BLaER1 (cell line): Measurements from ENCODE around the gene RASSF8.

Source experiments
- H3K27ac ChIP-seq: shearing (Covaris generic); formaldehyde crosslinking; 2 replicates; pipeline ENCODE4 v1.8.1; 2022
- H3K27me3 ChIP-seq: shearing (Covaris generic); formaldehyde crosslinking; 2 replicates; pipeline ENCODE4 v1.8.1; 2022
- H3K36me3 ChIP-seq: shearing (Covaris generic); formaldehyde crosslinking; 2 replicates; pipeline ENCODE4 v1.8.1; 2022
- H3K4me1 ChIP-seq: shearing (Covaris generic); formaldehyde crosslinking; 2 replicates; pipeline ENCODE4 v1.8.1; 2022
- H3K4me2 ChIP-seq: shearing (Covaris generic); formaldehyde crosslinking; 2 replicates; pipeline ENCODE4 v1.8.1; 2022
- H3K4me3 ChIP-seq: shearing (Covaris generic); formaldehyde crosslinking; 2 replicates; pipeline ENCODE4 v1.8.1; 2022
- H3K9ac ChIP-seq: shearing (Covaris generic); formaldehyde crosslinking; 2 replicates; pipeline ENCODE4 v1.8.1; 2022
- H3K9me3 ChIP-seq: shearing (Covaris generic); formaldehyde crosslinking; 2 replicates; pipeline ENCODE4 v1.8.1; 2022
- H4K20me1 ChIP-seq: shearing (Covaris generic); formaldehyde crosslinking; 2 replicates; pipeline ENCODE4 v1.8.1; 2022
- Cebpa-rat ChIP-seq: shearing (Covaris generic); IDR thresholded peaks from 2 replicates; pipeline ENCODE4 v1.8.1; 2022

The RASSF8 gene

DNA sequence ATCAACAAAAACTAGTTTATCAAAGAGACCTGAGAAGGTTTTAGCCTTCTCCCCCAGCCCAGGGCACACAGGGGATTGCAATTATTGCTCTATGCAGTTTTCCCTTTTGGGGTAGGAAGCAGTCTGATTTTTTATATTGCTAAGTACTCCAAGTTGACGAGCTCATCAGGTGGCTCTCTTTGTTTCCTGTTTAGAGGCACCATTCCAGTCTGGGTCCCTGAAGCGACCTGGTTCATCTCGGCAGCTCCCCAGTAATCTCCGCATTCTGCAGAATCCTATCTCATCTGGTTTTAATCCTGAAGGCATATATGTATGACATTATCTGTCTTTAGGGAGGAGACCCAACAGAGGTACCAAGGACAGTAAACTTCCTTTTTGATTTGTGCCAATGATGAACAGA is 110.0 kb downstream of the RASSF8 start:
- H3K27me3 ChIP-seq = no peaks in the 10 kb centered on the region
- no peak for TF ChIP-seq Cebpa-rat

DNA sequence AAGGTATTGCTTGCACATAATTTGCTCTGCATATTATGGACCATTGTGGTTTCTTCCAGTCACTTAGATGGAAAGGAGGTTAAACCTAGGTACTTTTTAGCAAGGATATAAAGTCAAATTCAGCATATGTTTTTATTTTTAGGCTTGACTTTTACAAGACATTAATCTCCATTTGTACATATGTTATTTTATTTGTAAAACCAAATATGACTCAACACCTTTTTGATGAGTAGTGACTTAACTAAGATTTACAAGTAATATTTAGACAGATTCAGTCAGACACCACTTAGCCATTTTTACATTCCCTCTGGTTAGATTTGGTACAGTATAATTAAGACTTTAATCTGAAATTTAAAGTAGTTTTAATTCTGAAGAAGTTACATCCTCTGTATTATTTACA is 111.3 kb downstream of the RASSF8 start:
- no peak overlapping the region for H3K9ac ChIP-seq
- H3K4me1 ChIP-seq = no peaks in the 10 kb centered on the region
- no peaks in the 10 kb centered on the region for H3K27me3 ChIP-seq
- no peak overlapping the region for H3K27ac ChIP-seq
- TF ChIP-seq Cebpa-rat = no peak
- no peak overlapping the region for H3K4me2 ChIP-seq
- H4K20me1 ChIP-seq = no peaks in the 10 kb centered on the region
- no peaks in the 10 kb centered on the region for H3K36me3 ChIP-seq
- H3K4me3 ChIP-seq = no peak overlapping the region
- no peaks in the 10 kb centered on the region for H3K9me3 ChIP-seq

More for the DNA sequence above, 110.0 kb downstream of the RASSF8 start:
- Histone ChIP-seq H3K4me3 (no peak overlapping the region), H3K4me2 (no peak overlapping the region), H3K36me3 (no peaks in the 10 kb centered on the region), H3K27ac (no peak overlapping the region), H4K20me1 (no peaks in the 10 kb centered on the region), H3K9ac (no peak overlapping the region), H3K4me1 (no peaks in the 10 kb centered on the region), H3K9me3 (no peaks in the 10 kb centered on the region)

- H3K9me3 ChIP-seq = peaks cover 20% of the 10 kb centered on the region
- H3K36me3 ChIP-seq = no peaks in the 10 kb centered on the region
- TF ChIP-seq Cebpa-rat = no peak
- no peak overlapping the region for H3K27ac ChIP-seq
- H3K4me1 ChIP-seq = no peaks in the 10 kb centered on the region
- no peaks in the 10 kb centered on the region for H3K27me3 ChIP-seq
- no peak overlapping the region for H3K4me3 ChIP-seq
- no peak overlapping the region for H3K4me2 ChIP-seq
- H4K20me1 ChIP-seq = no peaks in the 10 kb centered on the region
- no peak overlapping the region for H3K9ac ChIP-seq
Observed at GRCh38 chr12:26077915-26078702, 119.6 kb downstream of the RASSF8 start.

DNA sequence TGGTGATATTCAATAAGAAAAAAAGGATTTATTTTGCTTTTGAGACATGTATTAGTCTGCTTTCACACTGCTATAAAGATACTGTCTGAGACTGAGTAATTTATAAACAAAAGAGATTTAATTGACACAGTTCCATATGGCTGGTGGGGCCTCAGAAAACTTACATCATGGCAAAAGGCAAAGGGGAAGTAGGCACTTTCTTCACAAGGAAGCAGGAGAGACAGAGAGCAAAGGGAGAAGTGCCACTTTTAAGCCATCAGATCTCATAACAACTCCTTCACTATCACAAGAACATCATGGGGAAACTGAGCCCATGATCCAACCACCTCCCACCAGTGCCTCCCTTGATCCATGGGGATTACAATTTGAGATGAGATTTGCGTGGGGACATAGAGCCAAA is 122.4 kb downstream of the RASSF8 start:
- no peak overlapping the region for H3K4me2 ChIP-seq

DNA sequence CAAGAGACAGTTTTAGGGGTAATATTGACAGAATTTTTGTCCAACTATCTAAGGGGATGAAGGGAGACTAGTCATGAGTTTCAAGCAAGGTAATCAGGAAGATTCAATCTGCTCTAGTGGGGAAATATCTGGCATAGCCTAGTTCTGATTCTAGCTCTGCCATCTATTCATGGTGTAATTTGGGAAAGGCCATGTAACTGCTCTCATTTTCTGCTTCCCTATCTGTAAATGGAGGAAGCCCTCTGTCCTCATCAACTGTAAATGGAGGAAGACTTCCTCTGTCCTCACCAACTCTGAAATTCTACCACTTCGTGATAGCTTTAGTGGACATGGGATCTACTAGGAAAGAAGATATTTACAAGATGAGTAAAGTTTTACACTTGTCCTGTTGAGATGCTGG is 128.5 kb downstream of the RASSF8 start:
- no peak overlapping the region for H3K27ac ChIP-seq
- no peaks in the 10 kb centered on the region for H3K36me3 ChIP-seq
- TF ChIP-seq Cebpa-rat = no peak
- H4K20me1 ChIP-seq = no peaks in the 10 kb centered on the region
- H3K9me3 ChIP-seq = peaks cover 9% of the 10 kb centered on the region
- H3K27me3 ChIP-seq = no peaks in the 10 kb centered on the region
- no peak overlapping the region for H3K4me2 ChIP-seq
- H3K9ac ChIP-seq = no peak overlapping the region
- H3K4me3 ChIP-seq = no peak overlapping the region
- no peaks in the 10 kb centered on the region for H3K4me1 ChIP-seq

More for the DNA sequence above, 122.4 kb downstream of the RASSF8 start:
- TF ChIP-seq Cebpa-rat = no peak
- no peaks in the 10 kb centered on the region for H4K20me1 ChIP-seq
- H3K4me3 ChIP-seq = no peak overlapping the region
- peaks cover 20% of the 10 kb centered on the region for H3K9me3 ChIP-seq
- no peaks in the 10 kb centered on the region for H3K4me1 ChIP-seq
- H3K9ac ChIP-seq = no peak overlapping the region
- no peaks in the 10 kb centered on the region for H3K27me3 ChIP-seq
- no peak overlapping the region for H3K27ac ChIP-seq
- H3K36me3 ChIP-seq = no peaks in the 10 kb centered on the region

GRCh38 chr12:26088998-26089397 is 130.5 kb downstream of the RASSF8 start:
- H3K4me2 ChIP-seq = no peak overlapping the region
- 0 out of 2 replicates have a peak, but pooled peaks cover 4% of the 10 kb centered on the region for H3K4me1 ChIP-seq
- no peaks in the 10 kb centered on the region for H3K27me3 ChIP-seq
- no peaks in the 10 kb centered on the region for H4K20me1 ChIP-seq
- no peak for TF ChIP-seq Cebpa-rat
- H3K36me3 ChIP-seq = no peaks in the 10 kb centered on the region
- no peak overlapping the region for H3K27ac ChIP-seq
- H3K9me3 ChIP-seq = no peaks in the 10 kb centered on the region
- no peak overlapping the region for H3K4me3 ChIP-seq
- H3K9ac ChIP-seq = no peak overlapping the region

DNA sequence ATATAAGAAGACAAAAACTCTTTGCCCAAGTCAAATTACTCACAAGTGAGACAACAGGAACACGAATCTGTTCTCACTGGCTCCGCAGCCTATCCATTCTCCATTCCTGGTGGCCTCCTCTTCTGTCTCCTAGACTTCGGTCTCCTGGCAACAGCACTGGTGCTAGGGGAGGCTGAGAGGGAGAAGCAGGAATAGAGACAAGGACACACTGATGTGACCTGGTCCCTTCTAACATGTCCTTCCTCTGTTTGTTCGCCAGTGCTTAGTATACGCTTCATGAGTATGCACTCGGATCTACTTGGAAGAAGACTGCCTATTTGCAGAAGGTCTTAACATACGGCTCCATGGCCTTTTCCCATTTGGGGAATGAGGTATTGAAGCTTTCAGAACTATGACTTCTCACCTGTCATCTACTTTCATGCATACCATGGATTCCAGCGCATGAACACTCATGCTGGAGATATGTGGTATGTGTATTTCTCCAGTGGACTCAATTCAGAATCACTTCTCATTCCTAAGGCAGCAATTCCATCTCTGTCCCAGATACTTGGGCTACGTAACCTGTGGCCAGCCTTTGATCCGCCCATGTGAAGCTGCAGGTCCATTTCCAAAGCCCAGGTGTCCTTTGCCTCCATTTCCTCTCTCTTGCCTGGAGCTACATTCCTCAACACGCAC is 132.5 kb downstream of the RASSF8 start:
- Histone ChIP-seq H3K4me3 (no peak overlapping the region), H3K9me3 (no peaks in the 10 kb centered on the region), H3K9ac (no peak overlapping the region), H3K36me3 (no peaks in the 10 kb centered on the region), H3K27me3 (no peaks in the 10 kb centered on the region), H3K27ac (no peak overlapping the region), H4K20me1 (no peaks in the 10 kb centered on the region), H3K4me1 (0 out of 2 replicates have a peak, but pooled peaks cover 4% of the 10 kb centered on the region), H3K4me2 (no peak overlapping the region)
- no peak for TF ChIP-seq Cebpa-rat

GRCh38 chr12:26091822-26092221 is 133.3 kb downstream of the RASSF8 start:
- Histone ChIP-seq H3K27me3 (no peaks in the 10 kb centered on the region), H3K4me1 (0 out of 2 replicates have a peak, but pooled peaks cover 4% of the 10 kb centered on the region), H3K9me3 (no peaks in the 10 kb centered on the region), H3K36me3 (no peaks in the 10 kb centered on the region), H3K9ac (no peak overlapping the region), H4K20me1 (no peaks in the 10 kb centered on the region), H3K4me3 (no peak overlapping the region), H3K4me2 (no peak overlapping the region), H3K27ac (no peak overlapping the region)
- no peak for TF ChIP-seq Cebpa-rat

- TF ChIP-seq Cebpa-rat = no peak
- Histone ChIP-seq H3K36me3 (no peaks in the 10 kb centered on the region), H3K27me3 (no peaks in the 10 kb centered on the region), H3K4me1 (0 out of 2 replicates have a peak, but pooled peaks cover 4% of the 10 kb centered on the region), H3K4me2 (no peak overlapping the region), H3K9me3 (no peaks in the 10 kb centered on the region), H3K9ac (no peak overlapping the region), H3K27ac (no peak overlapping the region), H4K20me1 (no peaks in the 10 kb centered on the region), H3K4me3 (no peak overlapping the region)
Observed at GRCh38 chr12:26092346-26093105, 134.0 kb downstream of the RASSF8 start.

- Histone ChIP-seq H3K27ac (no peak overlapping the region), H3K27me3 (no peaks in the 10 kb centered on the region), H3K4me2 (no peak overlapping the region), H3K9me3 (no peaks in the 10 kb centered on the region), H3K9ac (no peak overlapping the region), H3K36me3 (no peaks in the 10 kb centered on the region), H3K4me3 (no peak overlapping the region), H4K20me1 (no peaks in the 10 kb centered on the region), H3K4me1 (0 out of 2 replicates have a peak, but pooled peaks cover 4% of the 10 kb centered on the region)
- TF ChIP-seq Cebpa-rat = no peak
Observed at GRCh38 chr12:26095186-26095585, 136.7 kb downstream of the RASSF8 start.
